Measurements from ENCODE around the gene GTPBP4.
A peak's percentile ranks its signal among the peaks of the same experiment; 100 is the strongest.

Gene GTPBP4

DNA sequence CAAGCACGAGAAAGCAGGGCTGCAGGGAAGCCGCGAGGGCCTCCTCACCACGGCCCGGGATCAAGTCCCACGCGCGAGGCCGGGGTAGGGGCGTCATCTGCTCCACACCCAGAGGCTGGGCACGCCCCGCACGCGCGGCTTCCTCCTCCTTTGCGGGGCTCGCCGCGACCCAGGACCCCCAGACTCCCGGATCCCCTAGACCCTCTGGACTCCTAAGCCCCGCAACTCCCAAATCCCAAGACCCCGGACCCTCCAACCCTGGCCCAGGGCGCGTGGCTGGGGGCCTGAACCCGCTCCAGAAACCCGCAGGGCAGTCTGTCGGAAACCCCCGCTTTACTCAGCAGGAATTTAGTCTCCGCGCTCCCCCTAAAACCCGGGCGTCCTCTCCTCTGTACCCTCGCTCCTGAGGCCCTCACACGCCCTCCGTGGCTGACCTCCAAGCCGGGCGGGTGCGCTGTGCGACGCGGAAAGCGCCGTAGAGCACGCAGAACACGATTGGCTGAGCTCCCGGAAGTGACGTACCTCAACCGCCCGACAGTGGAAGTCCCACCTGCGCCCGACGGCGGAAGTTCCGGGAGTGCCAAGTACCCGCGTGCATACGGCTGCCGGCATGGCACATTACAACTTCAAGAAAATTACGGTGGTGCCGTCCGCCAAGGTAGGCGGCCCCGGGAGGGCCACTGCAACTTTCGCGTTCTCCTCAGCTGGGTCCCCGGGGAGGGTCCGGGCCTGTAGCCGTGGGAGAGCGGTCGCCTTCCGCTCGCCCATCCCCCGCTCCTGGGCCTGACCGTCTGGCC is at the start of gene GTPBP4:
GTPBP4 (plus strand) TSS at position 565 of the 797 bp plus-strand sequence; CDS start at position 611, 46 bp downstream.
- peaks cover 30% of the 10 kb centered on the region for H3K79me2 ChIP-seq
- peak within 1 kb of the TSS; percentile 91 for H2AFZ ChIP-seq
- TF ChIP-seq, protein P1, sequence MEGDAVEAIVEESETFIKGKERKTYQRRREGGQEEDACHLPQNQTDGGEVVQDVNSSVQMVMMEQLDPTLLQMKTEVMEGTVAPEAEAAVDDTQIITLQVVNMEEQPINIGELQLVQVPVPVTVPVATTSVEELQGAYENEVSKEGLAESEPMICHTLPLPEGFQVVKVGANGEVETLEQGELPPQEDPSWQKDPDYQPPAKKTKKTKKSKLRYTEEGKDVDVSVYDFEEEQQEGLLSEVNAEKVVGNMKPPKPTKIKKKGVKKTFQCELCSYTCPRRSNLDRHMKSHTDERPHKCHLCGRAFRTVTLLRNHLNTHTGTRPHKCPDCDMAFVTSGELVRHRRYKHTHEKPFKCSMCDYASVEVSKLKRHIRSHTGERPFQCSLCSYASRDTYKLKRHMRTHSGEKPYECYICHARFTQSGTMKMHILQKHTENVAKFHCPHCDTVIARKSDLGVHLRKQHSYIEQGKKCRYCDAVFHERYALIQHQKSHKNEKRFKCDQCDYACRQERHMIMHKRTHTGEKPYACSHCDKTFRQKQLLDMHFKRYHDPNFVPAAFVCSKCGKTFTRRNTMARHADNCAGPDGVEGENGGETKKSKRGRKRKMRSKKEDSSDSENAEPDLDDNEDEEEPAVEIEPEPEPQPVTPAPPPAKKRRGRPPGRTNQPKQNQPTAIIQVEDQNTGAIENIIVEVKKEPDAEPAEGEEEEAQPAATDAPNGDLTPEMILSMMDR (IDR thresholded peaks at IDR 0.05) = peak; percentile 17
- H3K9ac ChIP-seq = peak within 1 kb of the TSS; percentile 72
- peak within 1 kb of the TSS; percentile 89 for H3K4me3 ChIP-seq (ENCODE audit: low read depth, low read length)
- no peaks in the 10 kb centered on the region for H3K27me3 ChIP-seq (ENCODE audit: control insufficient read depth, insufficient read depth, low read length)
- peak within 1 kb of the TSS; percentile 89 for H3K4me2 ChIP-seq (ENCODE audit: low read length)
- no peaks in the 10 kb centered on the region for H3K36me3 ChIP-seq (ENCODE audit: control insufficient read depth, insufficient read depth, low read length)
- no peaks in the 10 kb centered on the region for H3K9me3 ChIP-seq (ENCODE audit: control insufficient read depth, low read length)
- H3K4me1 ChIP-seq = peaks cover 16% of the 10 kb centered on the region
- H3K27ac ChIP-seq = peak within 1 kb of the TSS; percentile 82

DNA sequence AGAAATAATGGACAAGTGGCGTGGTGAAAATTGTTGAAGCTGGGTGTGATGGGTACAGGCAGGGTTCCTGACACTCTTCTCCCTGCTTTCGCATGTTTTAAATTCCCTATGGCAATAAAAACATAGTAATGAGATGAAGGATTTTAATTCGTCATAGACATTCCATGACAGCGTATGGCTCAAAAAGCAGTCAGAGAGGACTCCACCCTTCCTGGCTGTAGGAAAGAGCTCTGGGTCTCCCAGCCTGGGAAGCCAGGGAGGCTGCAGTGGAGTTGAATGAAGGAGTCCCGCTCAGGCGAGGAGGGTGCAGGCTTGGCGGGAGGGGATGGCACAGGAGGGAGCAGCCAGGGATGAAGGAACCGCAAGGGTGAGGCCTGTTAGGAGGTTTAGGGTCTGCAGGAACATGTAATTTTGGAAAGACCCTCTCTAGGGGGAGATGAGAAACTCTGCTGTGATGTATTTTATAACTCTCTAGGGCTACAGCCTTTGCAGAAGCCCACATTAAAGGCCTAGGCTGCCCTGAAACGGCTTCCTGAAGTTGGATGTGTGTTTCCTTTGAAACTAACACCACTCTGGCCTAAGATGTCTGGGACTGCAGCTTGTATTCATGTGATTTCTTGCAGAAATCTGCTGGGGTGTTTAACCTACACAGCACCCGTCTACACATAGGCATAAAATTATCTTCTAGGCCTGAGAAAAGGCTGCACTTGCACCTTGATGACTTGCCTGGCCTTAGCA is 49.1 kb upstream of the GTPBP4 start:
- TF ChIP-seq, protein P1 (IDR thresholded peaks at IDR 0.05) = no peak
- Histone ChIP-seq H3K79me2 (no peaks in the 10 kb centered on the region), H3K27me3 (ENCODE audit: control insufficient read depth, insufficient read depth, low read length) (no peaks in the 10 kb centered on the region), H3K9me3 (ENCODE audit: control insufficient read depth, low read length) (no peaks in the 10 kb centered on the region), H3K36me3 (ENCODE audit: control insufficient read depth, insufficient read depth, low read length) (no peaks in the 10 kb centered on the region), H3K4me2 (ENCODE audit: low read length) (no peak overlapping the region), H2AFZ (no peak overlapping the region), H3K4me3 (ENCODE audit: low read depth, low read length) (no peak overlapping the region), H3K27ac (no peak overlapping the region), H3K4me1 (no peaks in the 10 kb centered on the region), H3K9ac (no peak overlapping the region)

DNA sequence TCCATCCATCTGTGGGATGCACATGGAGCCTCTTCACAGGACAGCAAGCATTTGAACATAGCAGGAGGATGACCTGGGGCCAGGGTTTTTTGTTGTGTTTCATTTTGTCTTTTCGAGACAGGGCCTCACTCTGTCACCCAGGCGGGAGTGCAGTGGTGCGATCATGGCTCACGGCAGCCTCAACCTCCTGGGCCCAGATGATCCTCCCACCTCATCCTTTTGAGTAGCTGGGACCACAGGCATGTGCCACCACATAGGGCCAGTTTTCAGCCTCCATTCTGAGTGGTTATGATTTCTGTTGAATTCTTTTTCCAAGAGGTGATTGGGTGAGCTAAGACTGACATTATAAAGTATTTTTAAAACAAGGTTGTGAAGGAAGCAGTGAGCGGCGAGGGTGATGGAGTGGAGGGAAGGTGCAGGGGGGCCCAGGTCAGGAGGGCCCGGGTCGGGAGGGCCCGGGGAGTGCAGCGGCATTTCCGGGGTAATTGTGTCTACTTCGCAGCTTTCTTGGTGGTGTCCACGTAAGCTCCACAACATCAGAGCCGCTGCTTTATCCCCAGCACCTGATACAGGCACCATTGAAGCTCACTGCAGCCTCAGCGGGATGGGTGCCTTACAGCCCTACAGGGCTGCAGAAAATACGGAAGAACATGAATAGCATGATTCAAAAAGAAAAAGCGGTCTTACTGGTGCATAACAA is 44.8 kb upstream of the GTPBP4 start:
- TF ChIP-seq, protein P1 (IDR thresholded peaks at IDR 0.05) = no peak
- Histone ChIP-seq H3K4me3 (ENCODE audit: low read depth, low read length) (no peak overlapping the region), H3K4me2 (ENCODE audit: low read length) (no peak overlapping the region), H3K9me3 (ENCODE audit: control insufficient read depth, low read length) (no peaks in the 10 kb centered on the region), H3K27me3 (ENCODE audit: control insufficient read depth, insufficient read depth, low read length) (no peaks in the 10 kb centered on the region), H3K4me1 (no peaks in the 10 kb centered on the region), H3K9ac (no peak overlapping the region), H3K36me3 (ENCODE audit: control insufficient read depth, insufficient read depth, low read length) (no peaks in the 10 kb centered on the region), H3K27ac (no peak overlapping the region), H3K79me2 (no peaks in the 10 kb centered on the region), H2AFZ (no peak overlapping the region)

DNA sequence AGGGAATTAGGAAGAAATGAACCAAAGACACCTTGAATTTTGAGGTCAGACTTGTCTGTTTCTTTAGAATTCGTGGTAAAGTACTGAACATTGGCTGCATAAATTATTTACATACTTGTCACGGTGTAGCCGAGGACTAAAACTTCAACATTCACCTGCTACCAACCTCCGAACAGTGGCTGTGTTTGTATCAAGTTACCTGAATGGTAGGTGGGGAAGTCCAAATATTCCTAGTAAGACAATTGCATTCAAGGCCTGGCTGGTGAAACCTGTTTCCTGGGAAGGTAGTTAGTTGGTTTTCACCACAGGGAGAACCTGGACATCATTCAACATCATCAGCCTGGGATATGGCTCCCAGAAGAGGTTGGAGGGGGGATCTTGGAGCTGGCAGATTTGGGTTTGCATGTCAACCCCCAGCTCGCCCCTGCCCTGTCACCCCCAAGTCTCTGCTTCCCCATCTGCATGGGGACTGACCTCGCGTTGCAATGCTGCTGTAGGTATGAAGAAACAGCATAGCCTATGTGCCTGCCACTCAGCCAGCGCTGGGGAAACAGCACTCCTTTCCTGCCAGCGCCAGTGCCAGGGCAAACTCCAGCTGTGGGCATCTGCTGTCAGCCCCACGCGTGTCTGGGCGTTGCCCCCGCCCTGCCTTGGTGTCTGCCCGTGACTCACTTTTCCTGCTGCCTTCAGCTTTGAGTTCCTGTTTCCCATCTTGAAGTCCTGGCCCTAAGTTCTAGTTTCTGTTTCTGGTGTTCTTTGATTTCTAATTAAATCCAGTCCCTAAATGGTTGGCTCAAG is 44.0 kb upstream of the GTPBP4 start:
- no peak overlapping the region for H3K4me3 ChIP-seq (ENCODE audit: low read depth, low read length)
- peak overlapping the region; percentile 49 for H3K27ac ChIP-seq
- H3K27me3 ChIP-seq (ENCODE audit: control insufficient read depth, insufficient read depth, low read length) = no peaks in the 10 kb centered on the region
- H3K79me2 ChIP-seq = no peaks in the 10 kb centered on the region
- TF ChIP-seq, protein P1 (IDR thresholded peaks at IDR 0.05) = no peak
- no peaks in the 10 kb centered on the region for H3K36me3 ChIP-seq (ENCODE audit: control insufficient read depth, insufficient read depth, low read length)
- H2AFZ ChIP-seq = peak overlapping the region; percentile 28
- no peak overlapping the region for H3K4me2 ChIP-seq (ENCODE audit: low read length)
- no peaks in the 10 kb centered on the region for H3K9me3 ChIP-seq (ENCODE audit: control insufficient read depth, low read length)
- H3K9ac ChIP-seq = no peak overlapping the region
- no peaks in the 10 kb centered on the region for H3K4me1 ChIP-seq

Measured in parathyroid adenoma (tissue), 2 donors.